ENCODE measurements around the gene ETV6. TPM values are rescaled to one million over a fixed set of nuclear protein-coding genes. Genes with fewer than 3 reads are reported as not detected.

ETV6 gene
- total RNA-seq, 3 donors from 2014 or later, result 17.8 to 58.7 (median 45.2) TPM

- H3K4me3 ChIP-seq, result no peak overlapping the region
- peaks cover 8 to 44% of the 10 kb centered on the region in 2 donors for H3K4me1 ChIP-seq
- TF ChIP-seq, protein P1, sequence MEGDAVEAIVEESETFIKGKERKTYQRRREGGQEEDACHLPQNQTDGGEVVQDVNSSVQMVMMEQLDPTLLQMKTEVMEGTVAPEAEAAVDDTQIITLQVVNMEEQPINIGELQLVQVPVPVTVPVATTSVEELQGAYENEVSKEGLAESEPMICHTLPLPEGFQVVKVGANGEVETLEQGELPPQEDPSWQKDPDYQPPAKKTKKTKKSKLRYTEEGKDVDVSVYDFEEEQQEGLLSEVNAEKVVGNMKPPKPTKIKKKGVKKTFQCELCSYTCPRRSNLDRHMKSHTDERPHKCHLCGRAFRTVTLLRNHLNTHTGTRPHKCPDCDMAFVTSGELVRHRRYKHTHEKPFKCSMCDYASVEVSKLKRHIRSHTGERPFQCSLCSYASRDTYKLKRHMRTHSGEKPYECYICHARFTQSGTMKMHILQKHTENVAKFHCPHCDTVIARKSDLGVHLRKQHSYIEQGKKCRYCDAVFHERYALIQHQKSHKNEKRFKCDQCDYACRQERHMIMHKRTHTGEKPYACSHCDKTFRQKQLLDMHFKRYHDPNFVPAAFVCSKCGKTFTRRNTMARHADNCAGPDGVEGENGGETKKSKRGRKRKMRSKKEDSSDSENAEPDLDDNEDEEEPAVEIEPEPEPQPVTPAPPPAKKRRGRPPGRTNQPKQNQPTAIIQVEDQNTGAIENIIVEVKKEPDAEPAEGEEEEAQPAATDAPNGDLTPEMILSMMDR (IDR thresholded peaks at IDR 0.05), result no peak
- no peak for TF ChIP-seq POLR2A (IDR thresholded peaks at IDR 0.05)
- TF ChIP-seq POLR2AphosphoS5 (IDR thresholded peaks at IDR 0.05), result no peak
- intact Hi-C loops (cut with DNase I; ENCODE audit: low total_unique reads), result no loop called here
- no peak for DNase-seq (ENCODE audit: low spot score in 2 of 2)
- no peaks in the 10 kb centered on the region for H3K36me3 ChIP-seq
- peak overlapping the region; percentile 88 to 94 for H3K27ac ChIP-seq
- no peaks in the 10 kb centered on the region for H3K27me3 ChIP-seq
- no peaks in the 10 kb centered on the region for H3K9me3 ChIP-seq
Observed at GRCh38 chr12:11709513-11709912, 60.0 kb downstream of the ETV6 start.

DNA sequence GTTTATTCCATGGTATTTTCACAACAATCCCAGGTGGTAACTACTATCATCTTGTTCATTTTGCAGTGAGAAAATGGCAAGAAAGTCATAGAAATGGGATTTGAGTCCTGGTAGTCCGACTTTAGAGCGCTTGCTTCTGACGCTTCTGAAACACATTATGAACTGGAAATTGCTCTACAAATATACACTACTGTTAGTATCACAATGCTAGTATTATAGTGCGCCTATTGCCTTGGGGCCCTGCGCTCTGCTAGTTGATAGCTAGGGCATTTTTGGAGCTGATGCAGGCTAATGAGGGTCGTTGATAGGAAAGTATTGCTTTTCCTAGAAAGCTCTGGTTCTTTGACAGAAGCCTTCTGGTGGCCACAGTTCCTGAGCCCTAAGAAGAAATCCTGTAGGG lies 61.0 kb downstream of the ETV6 start:
- H3K27ac ChIP-seq, result peak overlapping the region; percentile 88 to 94
- H3K4me3 ChIP-seq, result no peak overlapping the region
- H3K36me3 ChIP-seq, result no peaks in the 10 kb centered on the region
- peaks cover 8 to 41% of the 10 kb centered on the region in 2 donors for H3K4me1 ChIP-seq
- no peaks in the 10 kb centered on the region for H3K27me3 ChIP-seq
- no peaks in the 10 kb centered on the region for H3K9me3 ChIP-seq
- intact Hi-C loops (cut with DNase I; ENCODE audit: low total_unique reads), result no loop called here
- no peak for DNase-seq (ENCODE audit: low spot score in 2 of 2)
- TF ChIP-seq, protein P1 (IDR thresholded peaks at IDR 0.05), result no peak
- TF ChIP-seq POLR2AphosphoS5 (IDR thresholded peaks at IDR 0.05) (no peak), POLR2A (IDR thresholded peaks at IDR 0.05) (no peak)

- intact Hi-C loops (cut with DNase I; ENCODE audit: low total_unique reads), result no loop called here
- DNase-seq (ENCODE audit: low spot score in 2 of 2), result no peak
- Histone ChIP-seq H3K36me3 (no peaks in the 10 kb centered on the region), H3K27ac (peak overlapping the region; percentile 88 to 94), H3K4me1 (peaks cover 3 to 36% of the 10 kb centered on the region in 2 donors), H3K27me3 (no peaks in the 10 kb centered on the region), H3K9me3 (no peaks in the 10 kb centered on the region), H3K4me3 (no peak overlapping the region)
- no peak for TF ChIP-seq POLR2A (IDR thresholded peaks at IDR 0.05)
- TF ChIP-seq, protein P1 (IDR thresholded peaks at IDR 0.05), result no peak
- no peak for TF ChIP-seq POLR2AphosphoS5 (IDR thresholded peaks at IDR 0.05)
Observed at GRCh38 chr12:11710906-11711305, 61.4 kb downstream of the ETV6 start.

GRCh38 chr12:11711651-11712327 lies 62.3 kb downstream of the ETV6 start:
- H3K4me1 ChIP-seq, result peaks cover 0 to 28% of the 10 kb centered on the region in 2 donors
- DNase-seq (ENCODE audit: low spot score in 2 of 2), result no peak

DNA sequence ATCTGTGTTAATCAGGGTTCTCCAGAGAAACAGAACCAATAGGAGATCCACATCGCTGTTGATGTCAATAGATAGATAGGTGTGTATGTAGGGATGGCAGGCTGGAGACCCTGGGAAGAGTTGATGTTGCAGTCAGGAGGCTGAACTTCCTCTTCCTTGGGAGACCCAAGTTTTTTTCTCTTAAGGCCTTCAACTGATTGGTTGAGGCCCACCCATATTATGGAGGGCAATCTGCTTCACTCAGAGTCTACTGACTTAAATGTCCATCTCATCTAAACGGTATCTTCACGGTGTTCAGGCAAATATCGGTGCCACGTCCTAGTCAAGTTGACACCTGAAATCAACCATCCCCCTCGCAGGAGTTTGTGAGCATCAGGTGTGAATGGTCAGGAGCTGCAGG lies 63.0 kb downstream of the ETV6 start:
- no peaks in the 10 kb centered on the region for H3K36me3 ChIP-seq
- H3K9me3 ChIP-seq, result no peaks in the 10 kb centered on the region
- intact Hi-C loops (cut with DNase I; ENCODE audit: low total_unique reads), result no loop called here
- H3K27me3 ChIP-seq, result no peaks in the 10 kb centered on the region
- no peak for DNase-seq (ENCODE audit: low spot score in 2 of 2)
- TF ChIP-seq POLR2A (IDR thresholded peaks at IDR 0.05) (no peak), POLR2AphosphoS5 (IDR thresholded peaks at IDR 0.05) (no peak)
- TF ChIP-seq, protein P1 (IDR thresholded peaks at IDR 0.05), result no peak
- H3K4me3 ChIP-seq, result no peak overlapping the region
- H3K4me1 ChIP-seq, result peaks cover 0 to 24% of the 10 kb centered on the region in 2 donors
- H3K27ac ChIP-seq, result peak overlapping the region; percentile 88 to 94

More at GRCh38 chr12:11711651-11712327, 62.3 kb downstream of the ETV6 start:
- intact Hi-C loops (cut with DNase I; ENCODE audit: low total_unique reads), result no loop called here
- Histone ChIP-seq H3K27me3 (no peaks in the 10 kb centered on the region), H3K4me3 (peak overlapping the region in 1 of 3 donors; percentile 27), H3K27ac (peak overlapping the region; percentile 88 to 94), H3K36me3 (no peaks in the 10 kb centered on the region), H3K9me3 (no peaks in the 10 kb centered on the region)
- TF ChIP-seq, protein P1 (IDR thresholded peaks at IDR 0.05), result no peak
- peak in 2 of 3 donors; percentile 18 to 42 for TF ChIP-seq POLR2AphosphoS5 (IDR thresholded peaks at IDR 0.05)
